H1 (cell line): Measurements from ENCODE around the gene ADRB1. TPM values are rescaled to one million over a fixed set of nuclear protein-coding genes. Genes with fewer than 3 reads are reported as not detected.

Source experiments
- CTCF ChIA-PET: fragments of 300-600 bp; sonication (Branson Sonifier 250); formaldehyde crosslinking; loops from one replicate; lab custom pipeline; 2021; ENCODE audit not compliant: partially characterized antibody; lab: Charles Lee
- POLR2A ChIA-PET: fragments of 300-600 bp; sonication (Branson Sonifier 250); formaldehyde crosslinking; loops from one replicate; lab custom pipeline; 2021; ENCODE audit warnings: inconsistent platforms; ENCODE audit not compliant: partially characterized antibody; lab: Charles Lee
- DNase-seq, 2 experiments: peaks; one replicate each; pipeline versions ENCODE4 v3.0.0 to v3.0.0-alpha.2; 2010 to 2022; ENCODE audit warnings: low spot score in 2 of 2, low read depth in 1 of 2, mixed read lengths in 1 of 2
- FAIRE-seq: peaks from 2 replicates; lab custom pipeline; 2011; peaks lifted over from hg19 to GRCh38; lab: Jason Lieb, UNC
- H2AFZ ChIP-seq: 2 replicates; pipeline ENCODE4 v1.8.1; 2012; ENCODE audit warnings: low read length, inconsistent platforms
- H2AK5ac ChIP-seq: 2 replicates; pipeline ENCODE4 v1.6.1; 2013; ENCODE audit warnings: low read depth, low read length
- H2BK120ac ChIP-seq: replicated peaks from 2 replicates; pipeline ENCODE3; 2013; ENCODE audit warnings: low read depth, low read length, inconsistent platforms
- H2BK12ac ChIP-seq: 2 replicates; pipeline ENCODE4 v1.6.1; 2013; ENCODE audit warnings: low read depth, low read length
- H2BK15ac ChIP-seq: 2 replicates; pipeline ENCODE4 v1.6.1; 2013; ENCODE audit warnings: low read length
- H2BK20ac ChIP-seq: 2 replicates; pipeline ENCODE4 v1.6.1; 2013; ENCODE audit warnings: low read length
- H2BK5ac ChIP-seq: 2 replicates; pipeline ENCODE4 v1.6.1; 2013; ENCODE audit warnings: low read depth, low read length
- H3K14ac ChIP-seq: 2 replicates; pipeline ENCODE4 v1.6.1; 2013; ENCODE audit warnings: inconsistent platforms; ENCODE audit not compliant: insufficient read length
- H3K18ac ChIP-seq: 2 replicates; pipeline ENCODE4 v1.6.1; 2013; ENCODE audit warnings: low read length; ENCODE audit errors: extremely low read depth
- H3K23ac ChIP-seq: 2 replicates; pipeline ENCODE4 v1.6.1; 2013; ENCODE audit warnings: inconsistent platforms; ENCODE audit not compliant: insufficient read length
- H3K23me2 ChIP-seq: 2 replicates; pipeline ENCODE4 v1.6.1; 2013; ENCODE audit warnings: low read depth, low read length
- H3K27ac ChIP-seq: 2 replicates; pipeline ENCODE4 v1.6.1; 2011; ENCODE audit warnings: low read depth, low read length, inconsistent platforms
- H3K27me3 ChIP-seq, 4 experiments: replicated peaks in 1 of 4; 1 replicate in 1 of 4; 2 replicates in 3 of 4; pipeline versions ENCODE4 v1.6.1 to v1.8.1; 2011 to 2013; ENCODE audit warnings: low read length in 3 of 4, mild to moderate bottlenecking in 3 of 4, inconsistent platforms in 2 of 4, mixed read lengths in 2 of 4, moderate library complexity in 1 of 4; ENCODE audit not compliant: control insufficient read depth in 3 of 4, insufficient read depth in 3 of 4; ENCODE audit errors: extremely low read depth in 1 of 4
- H3K36me3 ChIP-seq, 4 experiments: 2 replicates each; pipeline versions ENCODE4 v1.6.1 to v1.8.1; 2011 to 2013; ENCODE audit warnings: mild to moderate bottlenecking in 4 of 4, low read length in 3 of 4, moderate library complexity in 2 of 4, control low read depth in 1 of 4, inconsistent platforms in 1 of 4; ENCODE audit not compliant: insufficient read depth in 4 of 4, control insufficient read depth in 2 of 4
- H3K4ac ChIP-seq: replicated peaks from 2 replicates; pipeline ENCODE3; 2013; ENCODE audit warnings: low read length, low read depth, mixed read lengths, inconsistent platforms; ENCODE audit not compliant: insufficient read length
- H3K4me1 ChIP-seq, 4 experiments: replicated peaks in 1 of 4; 1 replicate in 1 of 4; 2 replicates in 3 of 4; pipeline versions ENCODE4 v1.6.1 to v1.8.1; 2011 to 2013; ENCODE audit warnings: low read length in 3 of 4, inconsistent platforms in 2 of 4, mixed read lengths in 1 of 4; ENCODE audit not compliant: insufficient read depth in 4 of 4, control insufficient read depth in 3 of 4
- H3K4me2 ChIP-seq, 2 experiments: 2 replicates each; pipeline versions ENCODE4 v1.6.1 to v1.8.1; 2011 to 2013; ENCODE audit warnings: low read depth in 2 of 2, low read length in 2 of 2, control low read depth in 1 of 2, inconsistent platforms in 1 of 2, mild to moderate bottlenecking in 1 of 2; ENCODE audit not compliant: insufficient read depth in 1 of 2
- H3K4me3 ChIP-seq, 4 experiments: fragments of 200-600, 300-600 bp in 1 of 4; sonication (generic), shearing (Covaris generic), sonication (Bioruptor Twin) in 1 of 4; 2 replicates each; pipeline versions ENCODE4 v1.5.1 to v1.8.1; 2011 to 2016; ENCODE audit warnings: low read length in 4 of 4, low read depth in 3 of 4, control low read depth in 2 of 4, inconsistent platforms in 2 of 4, mild to moderate bottlenecking in 2 of 4, mixed read lengths in 1 of 4, moderate library complexity in 1 of 4; ENCODE audit not compliant: insufficient read depth in 2 of 4; ENCODE audit errors: extremely low read depth in 1 of 4
- H3K56ac ChIP-seq: replicated peaks from 2 replicates; pipeline ENCODE3; 2013; ENCODE audit warnings: low read depth, mild to moderate bottlenecking, mixed read lengths, low read length, inconsistent platforms; ENCODE audit not compliant: insufficient read length
- H3K79me1 ChIP-seq: 2 replicates; pipeline ENCODE4 v1.6.1; 2013; ENCODE audit warnings: low read depth, low read length, control low read depth
- H3K79me2 ChIP-seq, 2 experiments: 2 replicates each; pipeline versions ENCODE4 v1.6.1 to v1.8.1; 2012 to 2013; ENCODE audit warnings: low read length in 2 of 2, mild to moderate bottlenecking in 2 of 2, inconsistent platforms in 1 of 2; ENCODE audit not compliant: insufficient read depth in 2 of 2, control insufficient read depth in 1 of 2
- H3K9ac ChIP-seq, 4 experiments: replicated peaks in 1 of 4; 1 replicate in 1 of 4; 2 replicates in 3 of 4; pipeline versions ENCODE4 v1.6.1 to v1.8.1; 2011 to 2013; ENCODE audit warnings: low read depth in 3 of 4, low read length in 3 of 4, control low read depth in 2 of 4, mild to moderate bottlenecking in 2 of 4, moderate library complexity in 2 of 4, inconsistent platforms in 1 of 4; ENCODE audit errors: extremely low read depth in 1 of 4
- H3K9me3 ChIP-seq, 2 experiments: 2 replicates each; pipeline versions ENCODE4 v1.6.1 to v1.8.1; 2012 to 2013; ENCODE audit warnings: mild to moderate bottlenecking in 2 of 2, moderate library complexity in 2 of 2, control low read depth in 1 of 2, inconsistent platforms in 1 of 2, low read depth in 1 of 2, low read length in 1 of 2, mixed read lengths in 1 of 2; ENCODE audit not compliant: insufficient read depth in 2 of 2
- H4K20me1 ChIP-seq, 2 experiments: replicated peaks in 1 of 2; 2 replicates each; pipeline versions ENCODE3 to v1.8.1; 2011 to 2013; ENCODE audit warnings: inconsistent platforms in 2 of 2, low read length in 2 of 2, mild to moderate bottlenecking in 1 of 2; ENCODE audit not compliant: insufficient read depth in 2 of 2, control insufficient read depth in 1 of 2
- H4K5ac ChIP-seq: 2 replicates; pipeline ENCODE4 v1.6.1; 2013; ENCODE audit warnings: low read length, low read depth, mixed read lengths, inconsistent platforms; ENCODE audit not compliant: insufficient read length
- H4K8ac ChIP-seq: 2 replicates; pipeline ENCODE4 v1.8.0; 2013; ENCODE audit warnings: mild to moderate bottlenecking, moderate library complexity, low read length, inconsistent platforms; ENCODE audit not compliant: insufficient read depth; ENCODE audit errors: extremely low read depth
- H4K91ac ChIP-seq: replicated peaks from 2 replicates; pipeline ENCODE3; 2013; ENCODE audit warnings: low read length, mixed read lengths, inconsistent platforms; ENCODE audit not compliant: insufficient read length
- ASH2L ChIP-seq: fragments of 200-600, 300-600 bp; sonication (generic); IDR thresholded peaks from one replicate; pipeline ENCODE4 v1.7.1; 2017; ENCODE audit warnings: low read length
- CREB1 ChIP-seq: IDR thresholded peaks from 2 replicates; pipeline ENCODE4 v1.6.1; 2012; ENCODE audit warnings: inconsistent platforms
- EZH2 ChIP-seq: fragments of 200-600 bp; sonication (generic); IDR thresholded peaks from 2 replicates; pipeline ENCODE4 v1.7.1; 2012; ENCODE audit warnings: low read depth, mild to moderate bottlenecking, moderate library complexity, low read length, inconsistent platforms; ENCODE audit not compliant: severe bottlenecking
- KDM1A ChIP-seq: fragments of 200-600, 300-600 bp; sonication (generic); IDR thresholded peaks from 2 replicates; pipeline ENCODE4 v1.7.1; 2016; ENCODE audit warnings: mild to moderate bottlenecking, low read length, borderline replicate concordance
- KDM4A ChIP-seq: IDR thresholded peaks from one replicate; pipeline ENCODE4 v1.7.1; 2012; ENCODE audit warnings: low read depth, mild to moderate bottlenecking, moderate library complexity, low read length, inconsistent platforms; ENCODE audit not compliant: severe bottlenecking
- SUZ12 ChIP-seq: fragments of 200-600 bp; sonication (generic); IDR thresholded peaks from 2 replicates; pipeline ENCODE4 v1.6.1; 2012; ENCODE audit warnings: mild to moderate bottlenecking, inconsistent platforms, low read length, moderate library complexity, mixed read lengths
- TAF1 ChIP-seq: IDR thresholded peaks from 2 replicates; pipeline ENCODE4 v1.6.1; 2011; ENCODE audit warnings: mild to moderate bottlenecking, low read depth, low read length
- WGBS, 2 experiments: shearing (Covaris generic) in 1 of 2; methylation state at CpG; one replicate each; pipeline versions ENCODE4 v1.1.6 to v1.1.7; 2013 to 2015; ENCODE audit warnings: low lambda C conversion rate in 2 of 2, mixed read lengths in 2 of 2, inconsistent platforms in 1 of 2, low coverage in 1 of 2, missing lambda C conversion rate in 1 of 2; ENCODE audit not compliant: insufficient replicate concordance in 2 of 2, insufficient coverage in 1 of 2, insufficient read length in 1 of 2; ENCODE audit errors: extremely low coverage in 1 of 2, missing lambda C conversion rate in 1 of 2; 5-methylcytosine and 5-hydroxymethylcytosine counted together
- polyA plus RNA-seq, 7 experiments: library from polyadenylated mRNA; depleted of rRNA in 3 of 7; stranded (reverse) in 5 of 7; unstranded in 2 of 7; fragments of >200 nt in 5 of 7; fragments of 200-250 nt in 2 of 7; gene quantifications; 1 replicate in 5 of 7; 2 replicates in 1 of 7; 4 replicates in 1 of 7; pipeline versions ENCODE4 v1.2.1 to v1.2.3, GENCODE V29; 2011 to 2013; ENCODE audit warnings: missing spikeins in 2 of 7, mixed read lengths in 2 of 7
- total RNA-seq: library from RNA; stranded (reverse); fragmentation: NEBNext Ultra II Directional; extraction: Animal tissue kit (Norgen Biotek cat#: 25700); gene quantifications from 2 replicates; pipeline ENCODE4 v1.2.1, GENCODE V29; 2021
- TF ChIP-seq, protein P1 (sequence below): IDR thresholded peaks from 2 replicates; pipeline ENCODE4 v1.6.1; 2012; ENCODE audit warnings: inconsistent platforms
- TF ChIP-seq, protein P2 (sequence below): IDR thresholded peaks from 2 replicates; pipeline ENCODE4 v1.6.1; 2012; ENCODE audit warnings: inconsistent platforms

ADRB1 gene
- total and polyA plus RNA-seq, 2 of the 8 experiments (the other 6 are each of a cell fraction or from before 2014, with no cell fraction given), result 0.14 to 0.48 TPM

DNA sequence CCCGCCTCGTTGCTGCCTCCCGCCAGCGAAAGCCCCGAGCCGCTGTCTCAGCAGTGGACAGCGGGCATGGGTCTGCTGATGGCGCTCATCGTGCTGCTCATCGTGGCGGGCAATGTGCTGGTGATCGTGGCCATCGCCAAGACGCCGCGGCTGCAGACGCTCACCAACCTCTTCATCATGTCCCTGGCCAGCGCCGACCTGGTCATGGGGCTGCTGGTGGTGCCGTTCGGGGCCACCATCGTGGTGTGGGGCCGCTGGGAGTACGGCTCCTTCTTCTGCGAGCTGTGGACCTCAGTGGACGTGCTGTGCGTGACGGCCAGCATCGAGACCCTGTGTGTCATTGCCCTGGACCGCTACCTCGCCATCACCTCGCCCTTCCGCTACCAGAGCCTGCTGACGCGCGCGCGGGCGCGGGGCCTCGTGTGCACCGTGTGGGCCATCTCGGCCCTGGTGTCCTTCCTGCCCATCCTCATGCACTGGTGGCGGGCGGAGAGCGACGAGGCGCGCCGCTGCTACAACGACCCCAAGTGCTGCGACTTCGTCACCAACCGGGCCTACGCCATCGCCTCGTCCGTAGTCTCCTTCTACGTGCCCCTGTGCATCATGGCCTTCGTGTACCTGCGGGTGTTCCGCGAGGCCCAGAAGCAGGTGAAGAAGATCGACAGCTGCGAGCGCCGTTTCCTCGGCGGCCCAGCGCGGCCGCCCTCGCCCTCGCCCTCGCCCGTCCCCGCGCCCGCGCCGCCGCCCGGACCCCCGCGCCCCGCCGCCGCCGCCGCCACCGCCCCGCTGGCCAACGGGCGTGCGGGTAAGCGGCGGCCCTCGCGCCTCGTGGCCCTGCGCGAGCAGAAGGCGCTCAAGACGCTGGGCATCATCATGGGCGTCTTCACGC lies 825 bp downstream of the ADRB1 start:
- FAIRE-seq, result no peak

More for the DNA sequence above, 825 bp downstream of the ADRB1 start:
- Histone ChIP-seq H3K79me1 (no peaks in the 10 kb centered on the region), H2AFZ (peak overlapping the region; percentile 99), H3K23ac (no peak overlapping the region), H4K5ac (peak overlapping the region; percentile 27), H3K23me2 (peaks cover 20% of the 10 kb centered on the region), H3K4me3 (peak overlapping the region in 3 of 4 experiments; percentile 21 to 68 (median 67); a peak in 6 of 8 replicates), H2AK5ac (no peak overlapping the region), H2BK20ac (no peak overlapping the region), H3K9ac (no peak overlapping the region), H2BK5ac (0 out of 2 replicates have a peak overlapping the region, but pooled peaks have one; percentile 4), H4K8ac (peak overlapping the region; percentile 86; the same call in 1 of the 2 replicates), H3K4me1 (peaks cover 0 to 13% (median 5%) of the 10 kb centered on the region in 4 experiments; a peak in 6 of 7 replicates), H2BK15ac (no peak overlapping the region), H4K20me1 (peaks cover 0 to 7% of the 10 kb centered on the region in 2 experiments), H3K27me3 (peaks cover 35 to 59% (median 48%) of the 10 kb centered on the region in 4 experiments), H3K4me2 (peak overlapping the region; percentile 79 to 96), H3K36me3 (peaks cover 0 to 12% (median 0%) of the 10 kb centered on the region in 4 experiments; a peak in 1 of 8 replicates), H3K14ac (no peak overlapping the region), H3K27ac (no peak overlapping the region), H3K9me3 (peaks cover 0 to 8% of the 10 kb centered on the region in 2 experiments; a peak in 1 of 4 replicates)
- CTCF ChIA-PET, result interaction anchor here (0.6 kb wide), 1 partner anchor 41 kb away, joined by 5 read pairs; no protein-coding TSS in a partner anchor
- DNase-seq, result peak in 1 of 2 experiments; percentile 72
- no peak for TF ChIP-seq ASH2L
- TF ChIP-seq, protein P1, sequence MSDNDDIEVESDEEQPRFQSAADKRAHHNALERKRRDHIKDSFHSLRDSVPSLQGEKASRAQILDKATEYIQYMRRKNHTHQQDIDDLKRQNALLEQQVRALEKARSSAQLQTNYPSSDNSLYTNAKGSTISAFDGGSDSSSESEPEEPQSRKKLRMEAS, result peak; percentile 94
- TF ChIP-seq, protein P2, sequence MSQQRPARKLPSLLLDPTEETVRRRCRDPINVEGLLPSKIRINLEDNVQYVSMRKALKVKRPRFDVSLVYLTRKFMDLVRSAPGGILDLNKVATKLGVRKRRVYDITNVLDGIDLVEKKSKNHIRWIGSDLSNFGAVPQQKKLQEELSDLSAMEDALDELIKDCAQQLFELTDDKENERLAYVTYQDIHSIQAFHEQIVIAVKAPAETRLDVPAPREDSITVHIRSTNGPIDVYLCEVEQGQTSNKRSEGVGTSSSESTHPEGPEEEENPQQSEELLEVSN, result peak; percentile 88
- TF ChIP-seq EZH2, result peak; percentile 92
- TF ChIP-seq KDM1A, result peak; percentile 56; the same call in 1 of the 2 replicates
- TF ChIP-seq TAF1, result no peak
- peak; percentile 92 for TF ChIP-seq SUZ12
- TF ChIP-seq KDM4A, result peak; percentile 92
- TF ChIP-seq CREB1, result peak; percentile 73; the same call in 1 of the 2 replicates
- TF ChIP-seq, all 59 proteins: peak for 7
- H4K91ac ChIP-seq, result peak overlapping the region; percentile 73
- no peak overlapping the region for H2BK120ac ChIP-seq
- POLR2A ChIA-PET, result no interaction called here
- 19% methylated on average over 64 of the region's 106 CpGs; no CpG with 5 or more reads in 1 of the 2 experiments for WGBS, 2 experiments
- H3K79me2 ChIP-seq, result no peaks in the 10 kb centered on the region
- no peak overlapping the region; the same call in 1 of the 2 replicates for H3K18ac ChIP-seq
- peak overlapping the region; percentile 94; the same call in 1 of the 2 replicates for H2BK12ac ChIP-seq
- no peak overlapping the region for H3K4ac ChIP-seq
- no peak overlapping the region for H3K56ac ChIP-seq
